Measurements from ENCODE around the gene COG4. TPM values are rescaled to one million over a fixed set of nuclear protein-coding genes. Genes with fewer than 3 reads are reported as not detected.

The COG4 gene
- total RNA-seq, 4 donors from 2014 or later, result 23.3 to 59.1 (median 29.6) TPM

GRCh38 chr16:70448075-70448474 is 75.3 kb downstream of the COG4 start:
- no peak for DNase-seq (ENCODE audit: low spot score)
- no peak for ATAC-seq (ENCODE audit: low FRiP score)
- TF ChIP-seq CTCF (IDR thresholded peaks at IDR 0.05), result no peak

- no peak for TF ChIP-seq CTCF (IDR thresholded peaks at IDR 0.05)
- DNase-seq (ENCODE audit: low spot score) (no peak), ATAC-seq (ENCODE audit: low FRiP score) (no peak)
Measured at GRCh38 chr16:70444249-70445063, 78.9 kb downstream of the COG4 start.

- ATAC-seq (ENCODE audit: low FRiP score), result no peak
- TF ChIP-seq CTCF (IDR thresholded peaks at IDR 0.05), result no peak
Measured at GRCh38 chr16:70442344-70442743, 81.0 kb downstream of the COG4 start.

GRCh38 chr16:70441406-70441990 is 81.9 kb downstream of the COG4 start:
- DNase-seq (ENCODE audit: low spot score) (no peak), ATAC-seq (ENCODE audit: low FRiP score) (no peak)
- no peak for TF ChIP-seq CTCF (IDR thresholded peaks at IDR 0.05)

More at GRCh38 chr16:70442344-70442743, 81.0 kb downstream of the COG4 start:
- DNase-seq (ENCODE audit: low spot score), result no peak

GRCh38 chr16:70440009-70440692 is 83.2 kb downstream of the COG4 start:
- no peak for TF ChIP-seq CTCF (IDR thresholded peaks at IDR 0.05)
- DNase-seq (ENCODE audit: low spot score), result no peak
- no peak for ATAC-seq (ENCODE audit: low FRiP score)

- no peak for TF ChIP-seq CTCF (IDR thresholded peaks at IDR 0.05)
- ATAC-seq (ENCODE audit: low FRiP score) (peak; percentile 96), DNase-seq (ENCODE audit: low spot score) (peak; percentile 79)
Measured at GRCh38 chr16:70438969-70439862, 84.1 kb downstream of the COG4 start, which contains the start of gene ST3GAL2. ST3GAL2 (minus strand) TSS chr16:70439100; CDS start chr16:70398530, 40,570 bp downstream.

Data from omental fat pad (tissue), 4 donors.